H1 (cell line): Measurements from ENCODE around the gene LRRC2. TPM values are rescaled to one million over a fixed set of nuclear protein-coding genes. Genes with fewer than 3 reads are reported as not detected.

Experiments used
- CTCF ChIA-PET: fragments of 300-600 bp; sonication (Branson Sonifier 250); formaldehyde crosslinking; loops from one replicate; lab custom pipeline; 2021; ENCODE audit not compliant: partially characterized antibody; lab: Charles Lee
- POLR2A ChIA-PET: fragments of 300-600 bp; sonication (Branson Sonifier 250); formaldehyde crosslinking; loops from one replicate; lab custom pipeline; 2021; ENCODE audit warnings: inconsistent platforms; ENCODE audit not compliant: partially characterized antibody; lab: Charles Lee
- DNase-seq, 2 experiments: peaks; one replicate each; pipeline versions ENCODE4 v3.0.0 to v3.0.0-alpha.2; 2010 to 2022; ENCODE audit warnings: low spot score in 2 of 2, low read depth in 1 of 2, mixed read lengths in 1 of 2
- FAIRE-seq: peaks from 2 replicates; lab custom pipeline; 2011; peaks lifted over from hg19 to GRCh38; lab: Jason Lieb, UNC
- H2AFZ ChIP-seq: 2 replicates; pipeline ENCODE4 v1.8.1; 2012; ENCODE audit warnings: low read length, inconsistent platforms
- H2AK5ac ChIP-seq: 2 replicates; pipeline ENCODE4 v1.6.1; 2013; ENCODE audit warnings: low read depth, low read length
- H2BK120ac ChIP-seq: replicated peaks from 2 replicates; pipeline ENCODE3; 2013; ENCODE audit warnings: low read depth, low read length, inconsistent platforms
- H2BK12ac ChIP-seq: 2 replicates; pipeline ENCODE4 v1.6.1; 2013; ENCODE audit warnings: low read depth, low read length
- H2BK15ac ChIP-seq: 2 replicates; pipeline ENCODE4 v1.6.1; 2013; ENCODE audit warnings: low read length
- H2BK20ac ChIP-seq: 2 replicates; pipeline ENCODE4 v1.6.1; 2013; ENCODE audit warnings: low read length
- H2BK5ac ChIP-seq: 2 replicates; pipeline ENCODE4 v1.6.1; 2013; ENCODE audit warnings: low read depth, low read length
- H3K14ac ChIP-seq: 2 replicates; pipeline ENCODE4 v1.6.1; 2013; ENCODE audit warnings: inconsistent platforms; ENCODE audit not compliant: insufficient read length
- H3K18ac ChIP-seq: 2 replicates; pipeline ENCODE4 v1.6.1; 2013; ENCODE audit warnings: low read length; ENCODE audit errors: extremely low read depth
- H3K23ac ChIP-seq: 2 replicates; pipeline ENCODE4 v1.6.1; 2013; ENCODE audit warnings: inconsistent platforms; ENCODE audit not compliant: insufficient read length
- H3K23me2 ChIP-seq: 2 replicates; pipeline ENCODE4 v1.6.1; 2013; ENCODE audit warnings: low read depth, low read length
- H3K27ac ChIP-seq: 2 replicates; pipeline ENCODE4 v1.6.1; 2011; ENCODE audit warnings: low read depth, low read length, inconsistent platforms
- H3K27me3 ChIP-seq, 4 experiments: replicated peaks in 1 of 4; 1 replicate in 1 of 4; 2 replicates in 3 of 4; pipeline versions ENCODE4 v1.6.1 to v1.8.1; 2011 to 2013; ENCODE audit warnings: low read length in 3 of 4, mild to moderate bottlenecking in 3 of 4, inconsistent platforms in 2 of 4, mixed read lengths in 2 of 4, moderate library complexity in 1 of 4; ENCODE audit not compliant: control insufficient read depth in 3 of 4, insufficient read depth in 3 of 4; ENCODE audit errors: extremely low read depth in 1 of 4
- H3K36me3 ChIP-seq, 4 experiments: 2 replicates each; pipeline versions ENCODE4 v1.6.1 to v1.8.1; 2011 to 2013; ENCODE audit warnings: mild to moderate bottlenecking in 4 of 4, low read length in 3 of 4, moderate library complexity in 2 of 4, control low read depth in 1 of 4, inconsistent platforms in 1 of 4; ENCODE audit not compliant: insufficient read depth in 4 of 4, control insufficient read depth in 2 of 4
- H3K4ac ChIP-seq: replicated peaks from 2 replicates; pipeline ENCODE3; 2013; ENCODE audit warnings: low read length, low read depth, mixed read lengths, inconsistent platforms; ENCODE audit not compliant: insufficient read length
- H3K4me1 ChIP-seq, 4 experiments: replicated peaks in 1 of 4; 1 replicate in 1 of 4; 2 replicates in 3 of 4; pipeline versions ENCODE4 v1.6.1 to v1.8.1; 2011 to 2013; ENCODE audit warnings: low read length in 3 of 4, inconsistent platforms in 2 of 4, mixed read lengths in 1 of 4; ENCODE audit not compliant: insufficient read depth in 4 of 4, control insufficient read depth in 3 of 4
- H3K4me2 ChIP-seq, 2 experiments: 2 replicates each; pipeline versions ENCODE4 v1.6.1 to v1.8.1; 2011 to 2013; ENCODE audit warnings: low read depth in 2 of 2, low read length in 2 of 2, control low read depth in 1 of 2, inconsistent platforms in 1 of 2, mild to moderate bottlenecking in 1 of 2; ENCODE audit not compliant: insufficient read depth in 1 of 2
- H3K4me3 ChIP-seq, 4 experiments: fragments of 200-600, 300-600 bp in 1 of 4; sonication (generic), shearing (Covaris generic), sonication (Bioruptor Twin) in 1 of 4; 2 replicates each; pipeline versions ENCODE4 v1.5.1 to v1.8.1; 2011 to 2016; ENCODE audit warnings: low read length in 4 of 4, low read depth in 3 of 4, control low read depth in 2 of 4, inconsistent platforms in 2 of 4, mild to moderate bottlenecking in 2 of 4, mixed read lengths in 1 of 4, moderate library complexity in 1 of 4; ENCODE audit not compliant: insufficient read depth in 2 of 4; ENCODE audit errors: extremely low read depth in 1 of 4
- H3K56ac ChIP-seq: replicated peaks from 2 replicates; pipeline ENCODE3; 2013; ENCODE audit warnings: low read depth, mild to moderate bottlenecking, mixed read lengths, low read length, inconsistent platforms; ENCODE audit not compliant: insufficient read length
- H3K79me1 ChIP-seq: 2 replicates; pipeline ENCODE4 v1.6.1; 2013; ENCODE audit warnings: low read depth, low read length, control low read depth
- H3K79me2 ChIP-seq, 2 experiments: 2 replicates each; pipeline versions ENCODE4 v1.6.1 to v1.8.1; 2012 to 2013; ENCODE audit warnings: low read length in 2 of 2, mild to moderate bottlenecking in 2 of 2, inconsistent platforms in 1 of 2; ENCODE audit not compliant: insufficient read depth in 2 of 2, control insufficient read depth in 1 of 2
- H3K9ac ChIP-seq, 4 experiments: replicated peaks in 1 of 4; 1 replicate in 1 of 4; 2 replicates in 3 of 4; pipeline versions ENCODE4 v1.6.1 to v1.8.1; 2011 to 2013; ENCODE audit warnings: low read depth in 3 of 4, low read length in 3 of 4, control low read depth in 2 of 4, mild to moderate bottlenecking in 2 of 4, moderate library complexity in 2 of 4, inconsistent platforms in 1 of 4; ENCODE audit errors: extremely low read depth in 1 of 4
- H3K9me3 ChIP-seq, 2 experiments: 2 replicates each; pipeline versions ENCODE4 v1.6.1 to v1.8.1; 2012 to 2013; ENCODE audit warnings: mild to moderate bottlenecking in 2 of 2, moderate library complexity in 2 of 2, control low read depth in 1 of 2, inconsistent platforms in 1 of 2, low read depth in 1 of 2, low read length in 1 of 2, mixed read lengths in 1 of 2; ENCODE audit not compliant: insufficient read depth in 2 of 2
- H4K20me1 ChIP-seq, 2 experiments: replicated peaks in 1 of 2; 2 replicates each; pipeline versions ENCODE3 to v1.8.1; 2011 to 2013; ENCODE audit warnings: inconsistent platforms in 2 of 2, low read length in 2 of 2, mild to moderate bottlenecking in 1 of 2; ENCODE audit not compliant: insufficient read depth in 2 of 2, control insufficient read depth in 1 of 2
- H4K5ac ChIP-seq: 2 replicates; pipeline ENCODE4 v1.6.1; 2013; ENCODE audit warnings: low read length, low read depth, mixed read lengths, inconsistent platforms; ENCODE audit not compliant: insufficient read length
- H4K8ac ChIP-seq: 2 replicates; pipeline ENCODE4 v1.8.0; 2013; ENCODE audit warnings: mild to moderate bottlenecking, moderate library complexity, low read length, inconsistent platforms; ENCODE audit not compliant: insufficient read depth; ENCODE audit errors: extremely low read depth
- H4K91ac ChIP-seq: replicated peaks from 2 replicates; pipeline ENCODE3; 2013; ENCODE audit warnings: low read length, mixed read lengths, inconsistent platforms; ENCODE audit not compliant: insufficient read length
- KDM5A ChIP-seq: fragments of 200-600 bp; IDR thresholded peaks from 2 replicates; pipeline ENCODE4 v1.7.1; 2012; ENCODE audit warnings: mild to moderate bottlenecking, low read length, inconsistent platforms, mixed read lengths
- SIRT6 ChIP-seq: IDR thresholded peaks from one replicate; pipeline ENCODE4 v1.7.1; 2012; ENCODE audit warnings: low read length, inconsistent platforms
- TBP ChIP-seq: IDR thresholded peaks from 2 replicates; pipeline ENCODE4 v1.6.1; 2011; ENCODE audit warnings: low read depth, low read length, improper control_type of control experiment
- ZNF274 ChIP-seq: IDR thresholded peaks from 2 replicates; pipeline ENCODE4 v1.7.0; 2012; ENCODE audit warnings: low read length, borderline replicate concordance; ENCODE audit errors: extremely low read depth
- WGBS, 2 experiments: shearing (Covaris generic) in 1 of 2; methylation state at CpG; one replicate each; pipeline versions ENCODE4 v1.1.6 to v1.1.7; 2013 to 2015; ENCODE audit warnings: low lambda C conversion rate in 2 of 2, mixed read lengths in 2 of 2, inconsistent platforms in 1 of 2, low coverage in 1 of 2, missing lambda C conversion rate in 1 of 2; ENCODE audit not compliant: insufficient replicate concordance in 2 of 2, insufficient coverage in 1 of 2, insufficient read length in 1 of 2; ENCODE audit errors: extremely low coverage in 1 of 2, missing lambda C conversion rate in 1 of 2; 5-methylcytosine and 5-hydroxymethylcytosine counted together
- polyA plus RNA-seq, 7 experiments: library from polyadenylated mRNA; depleted of rRNA in 3 of 7; stranded (reverse) in 5 of 7; unstranded in 2 of 7; fragments of >200 nt in 5 of 7; fragments of 200-250 nt in 2 of 7; gene quantifications; 1 replicate in 5 of 7; 2 replicates in 1 of 7; 4 replicates in 1 of 7; pipeline versions ENCODE4 v1.2.1 to v1.2.3, GENCODE V29; 2011 to 2013; ENCODE audit warnings: missing spikeins in 2 of 7, mixed read lengths in 2 of 7
- total RNA-seq: library from RNA; stranded (reverse); fragmentation: NEBNext Ultra II Directional; extraction: Animal tissue kit (Norgen Biotek cat#: 25700); gene quantifications from 2 replicates; pipeline ENCODE4 v1.2.1, GENCODE V29; 2021
- TF ChIP-seq, protein P1 (sequence below): IDR thresholded peaks from 2 replicates; pipeline ENCODE4 v1.6.1; 2011; ENCODE audit warnings: low read depth, mild to moderate bottlenecking, low read length; ENCODE audit not compliant: insufficient read depth
- TF ChIP-seq, protein P2 (sequence below): IDR thresholded peaks from 2 replicates; pipeline ENCODE4 v1.6.1; 2012; ENCODE audit warnings: inconsistent platforms

Gene LRRC2
- total and polyA plus RNA-seq, 2 of the 8 experiments (the other 6 are each of a cell fraction or from before 2014, with no cell fraction given): 1.4 to 6.4 TPM

DNA sequence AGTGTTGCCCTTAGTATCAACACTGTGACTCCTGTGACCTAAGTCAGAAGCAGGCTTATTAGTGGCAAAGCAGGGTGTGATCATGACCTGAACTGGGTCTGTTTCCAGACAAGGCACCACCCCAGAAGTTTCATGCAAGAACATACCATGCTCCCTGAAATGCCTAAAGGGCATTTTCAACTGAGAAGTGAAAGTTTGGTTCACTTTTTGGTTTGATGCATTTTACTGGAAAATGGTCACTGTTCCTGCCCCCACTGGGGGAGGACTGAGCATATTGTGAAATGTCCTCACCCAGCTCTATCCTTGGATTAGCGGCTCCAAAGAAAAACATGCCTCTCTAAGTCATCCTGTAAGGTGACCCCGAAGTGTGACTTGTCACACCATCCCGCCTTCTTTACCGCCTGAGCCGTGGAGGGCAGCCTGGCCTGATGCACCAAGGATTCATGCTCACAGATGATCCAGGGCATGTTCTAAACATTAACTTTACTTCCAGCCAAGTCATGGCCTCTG is 43.2 kb upstream of the LRRC2 start:
- POLR2A ChIA-PET: interaction anchor here (1.4 to 1.6 kb wide), 2 partner anchors 16 to 34 kb away, joined by 3 to 5 read pairs; no protein-coding TSS in a partner anchor
- no peak overlapping the region for H3K9ac ChIP-seq
- peak overlapping the region; percentile 71; the same call in 1 of the 2 replicates for H2BK12ac ChIP-seq
- no peak overlapping the region for H3K14ac ChIP-seq
- no peak overlapping the region for H3K23ac ChIP-seq
- H2AK5ac ChIP-seq: no peak overlapping the region
- H3K27ac ChIP-seq: no peak overlapping the region
- CTCF ChIA-PET: interaction anchor here (0.7 to 6.8 kb wide), 11 partner anchors 16 to 250 kb away, joined by 3 to 56 read pairs (median 4); no protein-coding TSS in a partner anchor
- no peak overlapping the region for H2AFZ ChIP-seq
- no peaks in the 10 kb centered on the region for H4K20me1 ChIP-seq
- peak overlapping the region; percentile 3; the same call in 1 of the 2 replicates for H2BK5ac ChIP-seq
- H3K4ac ChIP-seq: no peak overlapping the region
- H3K79me1 ChIP-seq: no peaks in the 10 kb centered on the region
- H4K8ac ChIP-seq: no peak overlapping the region
- H2BK15ac ChIP-seq: peak overlapping the region; percentile 31; the same call in 1 of the 2 replicates
- H3K23me2 ChIP-seq: no peaks in the 10 kb centered on the region
- no peak overlapping the region for H4K91ac ChIP-seq
- H3K4me2 ChIP-seq: no peak overlapping the region
- DNase-seq: peak in 1 of 2 experiments; percentile 36
- peak overlapping the region; percentile 93; the same call in 1 of the 2 replicates for H2BK20ac ChIP-seq
- WGBS, 2 experiments: 88% methylated on average over 5 of the region's 5 CpGs; no CpG with 5 or more reads in 1 of the 2 experiments
- FAIRE-seq: no peak
- no peak overlapping the region for H3K4me3 ChIP-seq
- TF ChIP-seq, protein P1, sequence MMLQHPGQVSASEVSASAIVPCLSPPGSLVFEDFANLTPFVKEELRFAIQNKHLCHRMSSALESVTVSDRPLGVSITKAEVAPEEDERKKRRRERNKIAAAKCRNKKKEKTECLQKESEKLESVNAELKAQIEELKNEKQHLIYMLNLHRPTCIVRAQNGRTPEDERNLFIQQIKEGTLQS: no peak
- TF ChIP-seq ZNF274 (no peak), SIRT6 (no peak), KDM5A (no peak), TBP (no peak)
- TF ChIP-seq, protein P2, sequence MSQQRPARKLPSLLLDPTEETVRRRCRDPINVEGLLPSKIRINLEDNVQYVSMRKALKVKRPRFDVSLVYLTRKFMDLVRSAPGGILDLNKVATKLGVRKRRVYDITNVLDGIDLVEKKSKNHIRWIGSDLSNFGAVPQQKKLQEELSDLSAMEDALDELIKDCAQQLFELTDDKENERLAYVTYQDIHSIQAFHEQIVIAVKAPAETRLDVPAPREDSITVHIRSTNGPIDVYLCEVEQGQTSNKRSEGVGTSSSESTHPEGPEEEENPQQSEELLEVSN: peak; percentile 76
- no peaks in the 10 kb centered on the region for H3K9me3 ChIP-seq
- H3K79me2 ChIP-seq: no peaks in the 10 kb centered on the region
- no peak overlapping the region for H3K56ac ChIP-seq
- H3K27me3 ChIP-seq: no peaks in the 10 kb centered on the region
- H4K5ac ChIP-seq: no peak overlapping the region
- H2BK120ac ChIP-seq: peak overlapping the region; percentile 86
- H3K4me1 ChIP-seq: peaks cover 2 to 17% (median 6%) of the 10 kb centered on the region in 4 experiments; a peak in 6 of 7 replicates
- H3K18ac ChIP-seq: peak overlapping the region; percentile 68
- no peaks in the 10 kb centered on the region for H3K36me3 ChIP-seq
